Measurements from ENCODE around the gene LPXN. TPM values are rescaled to one million over a fixed set of nuclear protein-coding genes. Genes with fewer than 3 reads are reported as not detected.

LPXN gene
- total and polyA plus RNA-seq, 9 donors: 6.5 to 19.3 (median 7.9) TPM

GRCh38 chr11:58485961-58486360 lies 89.7 kb downstream of the LPXN start:
- no peak overlapping the region for H3K27ac ChIP-seq
- no peaks in the 10 kb centered on the region for H3K9me3 ChIP-seq
- H3K4me1 ChIP-seq (ENCODE audit: insufficient read depth): no peaks in the 10 kb centered on the region
- no peak for TF ChIP-seq POLR2A (IDR thresholded peaks at IDR 0.05)
- TF ChIP-seq, protein P1, sequence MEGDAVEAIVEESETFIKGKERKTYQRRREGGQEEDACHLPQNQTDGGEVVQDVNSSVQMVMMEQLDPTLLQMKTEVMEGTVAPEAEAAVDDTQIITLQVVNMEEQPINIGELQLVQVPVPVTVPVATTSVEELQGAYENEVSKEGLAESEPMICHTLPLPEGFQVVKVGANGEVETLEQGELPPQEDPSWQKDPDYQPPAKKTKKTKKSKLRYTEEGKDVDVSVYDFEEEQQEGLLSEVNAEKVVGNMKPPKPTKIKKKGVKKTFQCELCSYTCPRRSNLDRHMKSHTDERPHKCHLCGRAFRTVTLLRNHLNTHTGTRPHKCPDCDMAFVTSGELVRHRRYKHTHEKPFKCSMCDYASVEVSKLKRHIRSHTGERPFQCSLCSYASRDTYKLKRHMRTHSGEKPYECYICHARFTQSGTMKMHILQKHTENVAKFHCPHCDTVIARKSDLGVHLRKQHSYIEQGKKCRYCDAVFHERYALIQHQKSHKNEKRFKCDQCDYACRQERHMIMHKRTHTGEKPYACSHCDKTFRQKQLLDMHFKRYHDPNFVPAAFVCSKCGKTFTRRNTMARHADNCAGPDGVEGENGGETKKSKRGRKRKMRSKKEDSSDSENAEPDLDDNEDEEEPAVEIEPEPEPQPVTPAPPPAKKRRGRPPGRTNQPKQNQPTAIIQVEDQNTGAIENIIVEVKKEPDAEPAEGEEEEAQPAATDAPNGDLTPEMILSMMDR (IDR thresholded peaks at IDR 0.05): no peak
- no peak for TF ChIP-seq EP300 (IDR thresholded peaks at IDR 0.05)
- 78 to 100% (median 88%) methylated on average over 1 of the region's 1 CpG for WGBS, 3 donors
- DNase-seq: no peak
- no peak overlapping the region for H3K4me3 ChIP-seq
- no peaks in the 10 kb centered on the region for H3K27me3 ChIP-seq
- intact Hi-C loops (cut with DNase I): no loop called here
- no peaks in the 10 kb centered on the region for H3K36me3 ChIP-seq

Other genes starting within 250 kb of the LPXN start
- not detected for gene OR5B17, start 216.8 kb downstream of the LPXN start, total RNA-seq
- gene OR5B17, start 216.8 kb downstream of the LPXN start, polyA plus RNA-seq: not detected
- not detected for gene OR5B3, start 169.0 kb downstream of the LPXN start, total RNA-seq
- not detected for gene OR5B3, start 169.0 kb downstream of the LPXN start, polyA plus RNA-seq
- gene OR5B2, start 147.7 kb downstream of the LPXN start, total RNA-seq: not detected
- not detected for gene OR5B2, start 147.7 kb downstream of the LPXN start, polyA plus RNA-seq
- not detected for gene OR5B12, start 133.6 kb downstream of the LPXN start, total RNA-seq
- not detected for gene OR5B12, start 133.6 kb downstream of the LPXN start, polyA plus RNA-seq
- gene OR5B21, start 67.8 kb downstream of the LPXN start, total RNA-seq: under 1 TPM in 1 of 7 donors, not detected in 6; 0.25 TPM
- not detected for gene OR5B21, start 67.8 kb downstream of the LPXN start, polyA plus RNA-seq
- gene ZFP91, start 3.2 kb upstream of the LPXN start, total RNA-seq: 10 to 100 TPM; 25.6 to 45.2 (median 39.5) TPM
- gene ZFP91, start 3.2 kb upstream of the LPXN start, polyA plus RNA-seq: 10 to 100 TPM; 19.7 to 55.6 TPM
- gene CNTF, start 46.8 kb upstream of the LPXN start, total RNA-seq: 1 to 10 TPM in 2 of 7 donors, under 1 TPM in 5; 0.33 to 1.1 (median 0.87) TPM
- gene CNTF, start 46.8 kb upstream of the LPXN start, polyA plus RNA-seq: 1 to 10 TPM in 1 of 2 donors, under 1 TPM in 1; 0.22 to 2.0 TPM
- gene GLYAT, start 156.1 kb upstream of the LPXN start, total RNA-seq: under 1 TPM in 1 of 7 donors, not detected in 6; 0.18 TPM
- gene GLYAT, start 156.1 kb upstream of the LPXN start, polyA plus RNA-seq: not detected